GM12878 (cell line): ENCODE results near the gene ZBED4. TPM values are rescaled to one million over a fixed set of nuclear protein-coding genes. Genes with fewer than 3 reads are reported as not detected.

Source experiments
- ATAC-seq: fragments of 200-7000 bp; cut with Tn5 transposase; 3 replicates; pipeline ENCODE4 v1.9.1; 2020; ENCODE audit warnings: mild to moderate bottlenecking, moderate library complexity
- BruUV-seq: library from RNA; stranded (reverse); fragments of 400-500 nt; replicated peaks from 2 replicates; lab custom pipeline; 2021; lab: Mats Ljungman, UMichigan
- CTCF ChIA-PET: fragments of 300-600 bp; sonication (Branson Sonifier 250); formaldehyde crosslinking; extraction: SDS; loops from one replicate; lab custom pipeline; 2021; ENCODE audit warnings: inconsistent platforms; lab: Yijun Ruan, JAX
- POLR2A ChIA-PET: fragments of 350-600 bp; formaldehyde crosslinking; extraction: SDS; loops from one replicate; lab custom pipeline; 2021; ENCODE audit warnings: inconsistent platforms; lab: Charles Lee
- RAD21 ChIA-PET: fragments of 300-600 bp; sonication (Branson Sonifier 250); formaldehyde crosslinking; loops from one replicate; lab custom pipeline; 2023; ENCODE audit warnings: antibody characterized with exemption; ENCODE audit not compliant: unreplicated experiment; lab: Charles Lee
- SMC1A ChIA-PET: fragments of 300-600 bp; sonication (Branson Sonifier 250); formaldehyde crosslinking; loops from one replicate; lab custom pipeline; 2023; ENCODE audit not compliant: unreplicated experiment, uncharacterized antibody; lab: Charles Lee
- DNase-seq: peaks from one replicate; pipeline ENCODE4 v3.0.0-alpha.2; 2011; ENCODE audit warnings: low read depth, low spot score
- FAIRE-seq: peaks from 3 replicates; lab custom pipeline; 2011; peaks lifted over from hg19 to GRCh38; lab: Jason Lieb, UNC
- H2AFZ ChIP-seq: 2 replicates; pipeline ENCODE4 v1.6.0; 2011; ENCODE audit warnings: low read depth, low read length, control low read depth; ENCODE audit not compliant: control insufficient read depth
- H3K27ac ChIP-seq: 2 replicates; pipeline ENCODE4 v1.5.1; 2011; ENCODE audit warnings: control low read depth; ENCODE audit not compliant: control insufficient read depth, insufficient read depth
- H3K27me3 ChIP-seq, 2 experiments: replicated peaks in 1 of 2; 2 replicates each; pipeline versions ENCODE4 v1.6.0 to v1.6.1; 2011; ENCODE audit warnings: low read length in 1 of 2; ENCODE audit not compliant: control insufficient read depth in 2 of 2, insufficient read depth in 2 of 2
- H3K36me3 ChIP-seq, 2 experiments: 2 replicates each; pipeline ENCODE4 v1.5.1; 2011; ENCODE audit warnings: low read length in 1 of 2; ENCODE audit not compliant: control insufficient read depth in 2 of 2, insufficient read depth in 2 of 2
- H3K4me1 ChIP-seq: 2 replicates; pipeline ENCODE4 v1.6.1; 2011; ENCODE audit warnings: mild to moderate bottlenecking, low read length, moderate library complexity, mixed read lengths; ENCODE audit not compliant: control insufficient read depth, insufficient read depth
- H3K4me2 ChIP-seq: 2 replicates; pipeline ENCODE4 v1.6.0; 2011; ENCODE audit warnings: control low read depth; ENCODE audit not compliant: control insufficient read depth, insufficient read depth
- H3K4me3 ChIP-seq: fragments of 200-600 bp; sonication (generic); 2 replicates; pipeline ENCODE4 v1.5.1; 2016
- H3K79me2 ChIP-seq: 2 replicates; pipeline ENCODE4 v1.6.0; 2011; ENCODE audit warnings: low read length; ENCODE audit not compliant: control insufficient read depth, insufficient read depth
- H3K9ac ChIP-seq: 2 replicates; pipeline ENCODE4 v1.8.0; 2011; ENCODE audit warnings: low read length, control low read depth, mixed read lengths; ENCODE audit not compliant: control insufficient read depth, insufficient read depth
- H3K9me3 ChIP-seq: replicated peaks from 3 replicates; pipeline ENCODE4 v1.5.1; 2011; ENCODE audit warnings: mild to moderate bottlenecking, low read length; ENCODE audit not compliant: control insufficient read depth, insufficient read depth
- H4K20me1 ChIP-seq: 2 replicates; pipeline ENCODE4 v1.6.0; 2011; ENCODE audit not compliant: control insufficient read depth, insufficient read depth
- E2F4 ChIP-seq: IDR thresholded peaks from 2 replicates; pipeline ENCODE4 v1.6.1; 2012; ENCODE audit warnings: low read depth, low read length, improper control_type of control experiment
- ETV6 ChIP-seq, 2 experiments: fragments of 450-650 bp in 1 of 2; IDR thresholded peaks in 1 of 2; conservative IDR thresholded peaks in 1 of 2; 2 replicates each; pipeline ENCODE4 v1.6.1; 2014; ENCODE audit warnings: antibody characterized with exemption in 1 of 2, borderline replicate concordance in 1 of 2, low read depth in 1 of 2, mild to moderate bottlenecking in 1 of 2, moderate library complexity in 1 of 2
- IKZF1 ChIP-seq: fragments of 450-650 bp; conservative IDR thresholded peaks from 2 replicates; pipeline ENCODE4 v1.6.1; 2017; ENCODE audit warnings: antibody characterized with exemption, mild to moderate bottlenecking
- IRF4 ChIP-seq: IDR thresholded peaks from 2 replicates; pipeline ENCODE4 v1.6.1; 2011; ENCODE audit warnings: low read depth, low read length
- KDM1A ChIP-seq: fragments of 200-600 bp; sonication (generic); IDR thresholded peaks from 2 replicates; pipeline ENCODE4 v1.6.1; 2016; ENCODE audit warnings: borderline replicate concordance
- POU2F2 ChIP-seq: IDR thresholded peaks from 3 replicates; pipeline ENCODE4 v1.6.1; 2011; ENCODE audit warnings: low read depth, mild to moderate bottlenecking, low read length, borderline replicate concordance
- RAD51 ChIP-seq: fragments of 450-650 bp; IDR thresholded peaks from 2 replicates; pipeline ENCODE4 v1.6.1; 2016; ENCODE audit warnings: moderate library complexity, mild to moderate bottlenecking, inconsistent platforms
- SMAD5 ChIP-seq: IDR thresholded peaks from 2 replicates; pipeline ENCODE4 v1.6.1; 2016; ENCODE audit warnings: antibody characterized with exemption, low read depth
- SP1 ChIP-seq: IDR thresholded peaks from one replicate; pipeline ENCODE4 v1.6.1; 2011; ENCODE audit warnings: low read depth, low read length
- SUPT20H ChIP-seq: IDR thresholded peaks from 2 replicates; pipeline ENCODE4 v1.6.1; 2011; ENCODE audit warnings: low read depth, mild to moderate bottlenecking, low read length, moderate library complexity, borderline replicate concordance; ENCODE audit not compliant: control insufficient read depth
- WGBS: methylation state at CpG from one replicate; pipeline ENCODE4 v1.1.6; 2016; ENCODE audit warnings: low lambda C conversion rate; ENCODE audit not compliant: insufficient replicate concordance, insufficient coverage; ENCODE audit errors: missing lambda C conversion rate; 5-methylcytosine and 5-hydroxymethylcytosine counted together
- in situ Hi-C: fragments of 300-500 bp; cut with MboI; formaldehyde crosslinking; loops from 9 replicates; pipeline ENCODE4 v1.14.3; 2018; ENCODE audit warnings: mixed read lengths
- intact Hi-C: fragments of 100-400 bp; cut with micrococcal nuclease; formaldehyde crosslinking; loops from one replicate; pipeline ENCODE4 v1.14.2; 2022; ENCODE audit not compliant: unreplicated experiment
- polyA plus RNA-seq, 11 experiments: library from polyadenylated mRNA; depleted of rRNA in 4 of 11; unstranded in 6 of 11; stranded (reverse) in 5 of 11; fragments of >200 nt; fragmentation: Nextera tagmentation in 4 of 11; fragmentation: Illumina TruSeq in 1 of 11; extraction: Ambion mirVana in 4 of 11; extraction: Trizol in 1 of 11; gene quantifications; 1 replicate in 1 of 11; 2 replicates in 10 of 11; pipeline versions ENCODE4 v1.2.1 to v1.2.3, GENCODE V29; 2011 to 2016; ENCODE audit warnings: inconsistent platforms in 2 of 11, missing spikeins in 2 of 11, low read depth in 1 of 11
- total RNA-seq, 4 experiments: library from RNA; depleted of rRNA in 3 of 4; stranded (reverse); fragments of >200 nt in 3 of 4; fragmentation: Illumina TruSeq in 1 of 4; extraction: Trizol in 1 of 4; gene quantifications; 2 replicates each; pipeline versions ENCODE4 v1.2.1 to v1.2.3, GENCODE V29; 2013 to 2021

ZBED4 gene
- total and polyA plus RNA-seq, 10 of the 15 experiments (the other 5 are each of a cell fraction or from before 2014, with no cell fraction given): 2.3 to 21.6 (median 12.8) TPM

GRCh38 chr22:49885281-49885680, 31.6 kb downstream of the ZBED4 start:
- POLR2A ChIA-PET: no interaction called here
- no peak overlapping the region for H3K27ac ChIP-seq
- H3K27me3 ChIP-seq: no peaks in the 10 kb centered on the region
- intact Hi-C loops (no loop called here), in situ Hi-C loops (no loop called here)
- peaks cover 40 to 43% of the 10 kb centered on the region in 2 experiments for H3K36me3 ChIP-seq
- H3K4me2 ChIP-seq: no peak overlapping the region
- no peak overlapping the region for H3K4me3 ChIP-seq
- SMC1A ChIA-PET: no interaction called here
- TF ChIP-seq IRF4 (no peak), ETV6 (conservative IDR thresholded peaks at IDR 0.05 in 1 of 2, IDR thresholded peaks at IDR 0.05 in 1 of 2; ENCODE audit: borderline replicate concordance in 1 of 2, low read depth in 1 of 2) (no peak)
- no peak for DNase-seq
- peaks cover 2% of the 10 kb centered on the region; the same call in 1 of the 3 replicates for H3K9me3 ChIP-seq
- no peaks in the 10 kb centered on the region for H4K20me1 ChIP-seq
- 93% methylated on average over 17 of the region's 17 CpGs for WGBS
- no TSS peak for BruUV-seq
- peaks cover 19% of the 10 kb centered on the region for H3K4me1 ChIP-seq
- CTCF ChIA-PET: no interaction called here
- FAIRE-seq: no peak
- peaks cover 27% of the 10 kb centered on the region for H3K79me2 ChIP-seq
- no peak overlapping the region for H2AFZ ChIP-seq
- H3K9ac ChIP-seq: no peak overlapping the region
- no peak for ATAC-seq
- RAD21 ChIA-PET: no interaction called here

GRCh38 chr22:49885881-49886280, 32.2 kb downstream of the ZBED4 start:
- ChIA-PET CTCF (no interaction called here), RAD21 (no interaction called here), SMC1A (no interaction called here), POLR2A (no interaction called here)
- Histone ChIP-seq H3K4me3 (no peak overlapping the region), H3K4me1 (peaks cover 14% of the 10 kb centered on the region), H3K9me3 (peaks cover 2% of the 10 kb centered on the region; the same call in 1 of the 3 replicates), H3K36me3 (peaks cover 40 to 45% of the 10 kb centered on the region in 2 experiments), H3K27ac (no peak overlapping the region), H2AFZ (no peak overlapping the region), H4K20me1 (no peaks in the 10 kb centered on the region), H3K4me2 (no peak overlapping the region), H3K27me3 (no peaks in the 10 kb centered on the region), H3K79me2 (peaks cover 25% of the 10 kb centered on the region), H3K9ac (no peak overlapping the region)
- in situ Hi-C loops: no loop called here
- intact Hi-C loops: no loop called here
- no peak for TF ChIP-seq POU2F2
- TF ChIP-seq IKZF1: no peak
- no peak for TF ChIP-seq E2F4
- no peak for TF ChIP-seq SMAD5
- no peak for TF ChIP-seq KDM1A
- no peak for TF ChIP-seq RAD51
- no peak for TF ChIP-seq SUPT20H
- TF ChIP-seq SP1: no peak
- no peak for FAIRE-seq
- DNase-seq: no peak
- ATAC-seq: no peak
- BruUV-seq: no TSS peak
- 99% methylated on average over 34 of the region's 35 CpGs for WGBS
